ENCODE results near the gene UNC5C.

UNC5C gene

DNA sequence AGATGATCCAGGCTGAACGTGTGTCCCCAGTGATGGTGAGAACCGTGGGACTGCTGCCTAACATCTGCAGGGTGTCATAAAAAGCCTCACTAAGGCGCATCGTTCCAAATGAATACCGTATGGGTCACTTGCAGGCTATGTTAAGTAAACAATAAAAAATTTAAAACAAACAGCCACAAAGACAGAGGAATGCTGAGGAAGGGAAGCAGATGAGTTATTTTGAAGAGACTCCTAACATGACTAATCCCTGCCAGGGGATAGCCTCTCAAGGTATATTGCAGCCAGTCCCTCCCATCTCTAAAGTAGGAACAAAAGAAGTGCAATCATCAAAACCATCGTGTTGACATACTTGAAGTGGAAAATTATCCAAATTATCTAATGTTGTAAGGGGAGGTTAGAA lies 83.8 kb downstream of the UNC5C start:
- DNase-seq (ENCODE audit: low read depth), result no peak

DNA sequence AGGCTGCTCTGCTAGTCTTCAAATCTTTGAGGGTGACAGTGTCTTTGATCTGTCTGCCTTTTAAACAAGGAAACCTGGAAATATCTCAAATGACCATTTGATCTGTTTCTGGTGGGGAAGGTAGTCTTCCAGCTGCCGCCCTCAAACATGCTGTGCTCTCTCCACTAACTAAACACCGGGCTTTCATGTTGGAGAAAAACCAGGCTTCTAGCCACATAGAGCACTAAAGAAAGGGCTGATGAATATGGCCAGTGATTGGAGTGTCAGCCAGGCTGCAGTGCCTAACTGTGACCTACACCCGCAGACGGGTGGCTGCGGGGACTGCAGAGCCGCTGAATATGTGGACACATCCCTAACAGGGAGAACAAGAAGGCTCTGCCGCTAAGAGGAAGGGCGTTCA lies 85.9 kb downstream of the UNC5C start:
- DNase-seq (ENCODE audit: low read depth), result no peak

DNA sequence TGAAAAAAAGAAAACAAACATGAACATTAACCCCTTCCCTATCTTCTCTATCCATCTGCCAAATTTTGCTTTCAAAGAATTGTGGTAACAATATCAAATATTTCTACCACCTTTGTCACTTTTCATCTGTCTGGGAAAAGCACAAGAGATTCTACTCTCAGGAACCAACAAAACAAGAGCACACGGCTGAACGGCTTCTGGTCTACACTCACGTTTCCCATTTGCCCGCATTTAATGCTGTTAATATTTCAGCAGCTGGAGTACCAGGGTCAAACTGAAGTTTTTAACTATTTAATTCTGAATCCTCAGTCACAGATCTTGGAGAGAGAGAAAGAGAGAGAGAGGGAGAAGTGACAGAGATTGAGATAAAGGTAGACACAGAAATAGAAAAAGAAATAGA lies 91.4 kb downstream of the UNC5C start:
- no peak for DNase-seq (ENCODE audit: low read depth)

DNA sequence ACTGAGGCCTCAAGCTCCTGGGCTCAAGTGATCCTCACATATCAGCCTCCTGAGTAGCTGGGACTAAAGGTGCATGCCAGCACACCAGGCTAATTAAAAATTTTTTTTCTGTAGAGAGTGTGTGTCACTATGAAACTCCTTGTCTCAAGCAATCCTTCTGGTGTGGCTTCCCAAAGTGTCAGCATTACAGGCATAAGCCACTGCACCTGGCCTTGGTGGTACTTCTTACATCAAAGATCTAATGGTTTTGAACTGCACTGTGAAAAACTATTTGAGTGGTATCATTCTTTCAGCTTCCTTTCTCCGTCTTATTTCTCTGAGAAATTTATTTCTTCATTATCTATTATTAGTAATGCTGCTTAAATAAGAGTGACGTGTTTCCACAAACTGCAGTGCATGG lies 98.5 kb downstream of the UNC5C start:
- no peak for DNase-seq (ENCODE audit: low read depth)

DNA sequence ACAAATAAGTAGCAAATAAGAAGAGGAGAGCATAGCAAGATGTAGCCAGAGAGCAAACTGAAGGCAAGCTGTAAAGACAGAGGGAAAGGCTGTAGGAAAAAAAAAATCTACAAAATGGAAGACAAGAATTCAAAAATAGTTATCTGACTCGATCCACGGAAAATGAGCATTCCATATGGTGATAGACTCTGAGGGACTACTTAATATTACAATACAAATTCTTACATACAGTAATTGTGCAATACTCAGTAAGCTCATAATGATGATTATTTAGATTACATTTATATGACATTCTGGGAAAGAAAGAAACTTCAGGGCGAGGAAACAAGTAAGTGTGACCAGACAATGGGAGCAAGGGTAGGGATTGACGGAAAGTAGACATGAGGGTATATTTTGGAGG lies 102.6 kb downstream of the UNC5C start:
- DNase-seq (ENCODE audit: low read depth), result no peak

DNA sequence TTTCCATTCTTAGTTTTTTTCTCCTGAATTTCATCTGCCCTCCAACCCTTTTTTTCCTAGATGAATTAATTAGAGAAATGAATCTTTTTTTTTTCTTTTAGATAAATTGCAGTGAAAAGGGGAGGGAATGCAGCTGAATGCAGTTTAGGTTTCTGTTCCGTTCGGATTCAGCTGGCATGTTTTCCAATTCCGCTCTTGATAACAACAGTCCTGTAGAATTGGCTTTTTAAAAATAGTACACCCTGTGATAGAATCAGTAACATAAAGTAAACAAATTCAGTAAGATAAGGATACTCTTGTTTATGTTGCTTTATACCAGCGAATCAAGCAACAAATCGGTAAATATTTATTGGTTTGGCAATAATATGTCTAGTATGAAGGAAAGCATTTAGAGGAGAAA lies 103.5 kb downstream of the UNC5C start:
- DNase-seq (ENCODE audit: low read depth), result no peak

DNA sequence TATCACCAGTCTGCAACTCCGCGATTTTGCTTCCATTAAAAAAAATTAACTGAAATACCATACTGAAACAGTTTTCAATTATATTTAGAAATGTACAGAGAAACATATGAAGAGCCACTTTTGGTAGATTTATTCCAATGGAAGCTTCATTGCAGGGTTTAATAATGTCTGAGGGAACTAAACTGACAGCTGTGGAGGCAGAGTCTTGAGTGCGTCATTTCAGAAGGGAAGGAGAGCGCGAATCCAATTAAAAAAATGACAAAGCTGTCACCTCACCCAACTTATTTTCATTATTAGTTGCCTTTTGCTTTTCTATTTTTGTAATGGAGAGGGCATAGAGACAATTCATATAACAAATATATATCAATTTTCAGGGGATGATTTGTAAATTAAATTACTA lies 104.0 kb downstream of the UNC5C start:
- DNase-seq (ENCODE audit: low read depth), result no peak

DNA sequence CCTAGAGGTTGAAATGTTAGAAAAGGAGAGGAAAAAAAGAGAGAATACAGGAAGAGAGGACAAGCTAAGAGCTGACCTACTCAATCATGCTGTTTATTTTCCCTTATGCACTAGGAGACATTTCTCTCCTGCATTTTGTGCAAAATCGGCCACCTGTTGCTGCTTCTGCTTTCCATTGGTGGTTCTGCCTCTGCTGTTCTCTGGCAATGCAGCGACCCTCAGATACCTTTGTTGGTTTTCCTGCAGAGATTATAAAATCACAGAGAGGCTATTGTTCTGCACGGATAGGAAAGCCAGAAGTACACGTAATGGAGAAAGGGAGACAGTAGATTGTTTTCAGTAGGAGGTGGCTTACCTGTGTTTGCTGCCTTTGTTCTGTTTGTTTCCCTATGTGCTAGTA lies 108.9 kb downstream of the UNC5C start:
- DNase-seq (ENCODE audit: low read depth), result no peak

DNA sequence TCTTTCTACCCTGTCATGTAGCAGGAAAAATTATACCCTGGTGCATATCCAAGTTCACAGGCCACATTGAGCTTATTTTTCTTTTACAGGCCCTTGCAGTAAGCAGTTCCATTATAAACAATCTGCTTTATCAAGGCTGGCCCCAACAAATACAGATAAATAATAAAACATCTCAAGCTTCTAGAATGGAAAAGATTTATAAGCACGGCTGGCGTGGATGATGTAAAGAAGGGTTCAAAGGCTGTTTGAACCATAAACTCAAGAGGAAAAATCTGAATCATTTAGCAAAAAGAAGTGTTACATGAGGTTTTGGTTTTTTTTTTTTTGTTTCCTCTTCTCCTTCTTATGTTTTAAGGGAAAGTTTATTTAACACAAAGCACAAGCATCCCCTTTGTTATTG lies 109.7 kb downstream of the UNC5C start:
- no peak for DNase-seq (ENCODE audit: low read depth)

DNA sequence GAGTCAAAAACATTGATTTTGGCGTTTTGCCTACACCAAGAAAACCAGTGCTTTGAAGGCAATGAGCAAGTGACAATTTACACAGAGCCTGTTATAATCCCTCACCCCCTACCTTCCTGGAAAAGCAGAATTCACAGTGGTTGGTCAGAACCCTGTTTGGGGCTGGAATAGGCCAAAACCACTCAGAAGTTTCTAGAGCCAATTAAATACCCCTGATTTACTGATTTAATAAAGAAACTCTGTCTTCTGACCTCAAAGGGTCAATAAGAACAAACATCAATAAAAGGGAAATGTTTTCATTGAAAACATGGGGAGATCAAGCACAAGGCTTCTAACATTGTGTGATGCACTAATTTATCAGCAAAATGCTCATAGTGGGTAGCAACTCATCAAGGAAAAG lies 116.3 kb downstream of the UNC5C start:
- no peak for DNase-seq (ENCODE audit: low read depth)

DNA sequence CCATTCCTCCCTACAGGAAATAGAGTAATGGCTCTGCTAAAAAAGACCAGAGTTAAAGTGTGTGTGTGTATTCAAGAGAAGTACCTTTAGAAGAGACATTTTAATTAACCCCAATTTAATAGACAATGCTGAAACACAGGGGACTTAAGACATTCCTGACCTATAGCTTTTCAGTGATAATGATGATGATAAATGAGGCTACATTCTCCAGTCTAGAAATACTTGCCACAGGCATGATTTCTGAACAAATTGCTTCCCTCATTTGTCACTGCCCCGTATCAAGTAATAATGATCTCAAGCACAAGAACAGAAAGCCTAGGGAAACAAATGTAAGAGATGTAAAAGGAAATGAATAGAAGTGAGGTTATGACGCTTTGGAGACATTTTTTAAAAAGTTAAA lies 117.1 kb downstream of the UNC5C start:
- no peak for DNase-seq (ENCODE audit: low read depth)

DNA sequence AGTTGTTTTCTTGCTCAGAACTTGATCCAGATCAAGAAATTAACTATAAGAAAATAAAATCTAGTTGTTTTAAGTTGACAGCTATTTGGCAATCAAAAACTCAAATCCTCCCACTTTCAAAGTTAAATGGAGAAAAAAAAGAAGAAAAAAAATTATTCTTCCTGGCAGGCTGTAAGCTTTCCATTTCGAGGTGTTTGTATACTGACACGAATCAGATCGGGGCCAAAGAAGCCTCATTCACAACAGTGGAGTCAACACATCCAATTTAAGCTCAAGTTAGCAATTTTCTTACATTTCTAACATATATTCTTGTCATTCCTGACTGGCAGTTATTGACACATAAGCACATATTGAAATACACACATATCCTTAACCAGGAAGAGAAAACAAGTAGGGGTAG lies 119.4 kb downstream of the UNC5C start:
- DNase-seq (ENCODE audit: low read depth), result no peak

DNA sequence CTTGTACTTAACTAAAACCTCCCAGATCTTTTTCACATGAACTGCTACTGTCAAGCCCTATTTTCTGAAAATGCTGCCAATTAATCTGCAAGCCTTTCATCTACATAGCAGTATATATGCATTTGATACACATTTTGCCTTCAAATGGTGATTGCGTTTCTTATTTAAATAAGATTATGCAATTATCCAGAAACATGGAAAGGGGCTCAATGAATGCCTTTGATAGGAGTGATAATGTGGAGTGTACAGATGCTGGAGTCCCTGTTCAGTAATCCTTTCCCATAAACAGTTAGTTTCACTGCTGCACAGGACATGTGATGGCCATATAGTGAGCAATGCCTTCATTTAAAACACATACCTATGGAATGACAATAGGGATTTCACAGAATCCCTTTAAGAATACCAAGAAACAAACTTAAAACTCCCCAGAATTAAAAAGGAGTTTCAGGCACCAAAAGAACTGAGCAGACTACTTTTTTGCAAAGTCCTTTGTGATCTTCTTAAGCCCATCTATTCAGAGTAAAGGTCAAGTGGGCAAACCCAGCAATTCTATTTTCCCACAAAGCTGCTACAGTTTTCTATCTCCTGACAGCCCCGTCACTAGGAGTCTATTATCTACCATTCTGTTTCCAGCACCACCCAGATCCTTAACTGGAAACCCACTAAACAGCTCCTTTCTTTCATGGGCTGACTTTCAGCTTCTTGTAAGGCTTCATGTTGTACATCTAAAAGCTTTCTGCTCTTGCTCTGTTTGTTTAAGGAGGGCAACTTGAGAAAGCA lies 120.3 kb downstream of the UNC5C start:
- DNase-seq (ENCODE audit: low read depth), result no peak

DNA sequence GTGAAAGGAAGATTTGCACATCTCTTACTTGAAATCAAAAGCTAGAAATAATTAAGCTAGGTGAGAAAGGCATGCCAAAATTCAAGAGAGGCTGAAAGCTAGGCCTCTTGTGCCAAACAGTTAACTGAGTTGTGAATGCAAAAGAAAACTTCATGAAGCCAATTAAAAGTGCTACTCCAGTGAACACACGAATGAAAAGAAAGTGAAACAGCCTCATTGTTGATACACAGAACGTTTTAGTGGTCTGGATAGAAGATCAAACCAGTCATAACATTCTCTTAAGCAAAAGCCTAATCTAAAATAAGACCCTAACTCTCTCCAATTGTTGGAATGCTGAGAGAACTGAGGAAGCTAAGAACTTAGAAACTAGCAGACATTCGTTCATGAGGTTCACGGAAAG lies 122.3 kb downstream of the UNC5C start:
- DNase-seq (ENCODE audit: low read depth), result no peak

DNA sequence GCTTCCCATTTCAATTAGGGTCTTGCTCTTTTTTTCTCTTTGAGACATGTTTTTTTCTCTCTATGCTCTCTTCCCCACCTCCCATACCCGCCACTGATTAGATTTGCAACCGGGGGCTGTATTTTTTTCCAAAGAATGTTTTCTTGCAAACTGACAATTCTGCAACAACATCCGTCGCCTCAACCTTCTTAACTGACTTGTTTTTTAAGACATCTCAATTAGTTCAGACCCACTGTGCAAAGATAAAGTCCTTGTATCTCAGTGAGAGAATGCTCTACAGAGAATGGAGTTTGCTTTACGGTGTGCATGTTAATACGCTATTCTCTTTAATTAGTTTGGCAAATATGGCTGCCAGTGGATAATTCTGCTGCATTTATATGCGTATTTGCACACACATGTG lies 126.3 kb downstream of the UNC5C start:
- no peak for DNase-seq (ENCODE audit: low read depth)

DNA sequence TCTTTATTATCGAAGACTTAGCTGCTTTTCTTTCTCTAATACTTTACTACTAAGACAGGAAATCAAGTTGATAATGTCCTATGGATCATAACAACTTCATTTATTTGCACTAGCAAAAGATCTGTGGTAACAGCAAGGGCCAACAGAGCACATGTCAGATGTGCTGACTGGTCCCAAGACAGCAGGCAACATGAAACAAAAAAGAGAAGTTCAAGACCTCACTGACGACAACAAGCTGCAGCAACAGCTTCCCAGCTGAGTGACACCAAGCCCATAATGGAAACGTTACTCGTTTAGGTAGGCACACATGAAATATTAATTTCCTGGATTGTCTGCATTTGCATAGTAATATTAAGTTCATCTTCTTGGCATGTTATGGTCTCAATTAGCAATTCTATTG lies 126.9 kb downstream of the UNC5C start:
- no peak for DNase-seq (ENCODE audit: low read depth)

DNA sequence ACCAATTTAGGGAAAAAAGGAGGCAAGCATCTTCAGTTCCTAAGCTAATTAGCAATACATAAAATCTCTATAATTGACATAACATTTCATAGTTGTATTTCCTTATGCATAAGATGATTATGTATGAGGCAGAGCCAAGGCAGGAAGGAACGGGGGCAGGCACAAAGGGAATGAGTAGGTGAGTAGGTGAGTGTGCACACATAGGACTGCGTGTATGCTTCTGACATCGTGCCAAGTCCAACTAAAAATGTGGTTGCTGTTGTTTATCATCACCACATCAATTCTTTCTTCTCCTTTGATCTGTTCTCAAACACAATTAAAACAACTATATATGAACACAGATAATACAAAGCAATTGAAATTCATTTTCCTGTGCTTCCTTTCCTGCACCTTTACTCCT lies 131.2 kb downstream of the UNC5C start:
- DNase-seq (ENCODE audit: low read depth), result no peak

DNA sequence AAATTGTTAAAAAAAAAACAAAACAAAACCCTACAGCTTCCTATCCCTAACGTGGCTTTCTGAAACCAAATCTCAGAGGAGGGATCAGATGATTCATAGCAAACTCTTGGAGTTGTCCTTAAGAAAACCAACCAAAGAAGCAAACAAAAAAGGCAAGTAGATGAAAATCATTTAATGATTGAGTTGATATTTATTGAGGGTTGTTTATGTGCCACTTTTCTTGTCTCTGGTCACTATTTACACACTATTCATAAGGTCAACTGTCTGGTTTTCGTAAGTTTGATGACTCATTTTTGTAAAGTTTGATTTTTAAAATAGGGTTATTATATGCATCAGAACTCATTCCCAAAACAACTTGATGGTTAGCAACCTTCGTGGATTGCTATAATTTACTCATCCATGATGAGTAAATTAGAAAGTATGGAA lies 133.4 kb downstream of the UNC5C start:
- no peak for DNase-seq (ENCODE audit: low read depth)

DNA sequence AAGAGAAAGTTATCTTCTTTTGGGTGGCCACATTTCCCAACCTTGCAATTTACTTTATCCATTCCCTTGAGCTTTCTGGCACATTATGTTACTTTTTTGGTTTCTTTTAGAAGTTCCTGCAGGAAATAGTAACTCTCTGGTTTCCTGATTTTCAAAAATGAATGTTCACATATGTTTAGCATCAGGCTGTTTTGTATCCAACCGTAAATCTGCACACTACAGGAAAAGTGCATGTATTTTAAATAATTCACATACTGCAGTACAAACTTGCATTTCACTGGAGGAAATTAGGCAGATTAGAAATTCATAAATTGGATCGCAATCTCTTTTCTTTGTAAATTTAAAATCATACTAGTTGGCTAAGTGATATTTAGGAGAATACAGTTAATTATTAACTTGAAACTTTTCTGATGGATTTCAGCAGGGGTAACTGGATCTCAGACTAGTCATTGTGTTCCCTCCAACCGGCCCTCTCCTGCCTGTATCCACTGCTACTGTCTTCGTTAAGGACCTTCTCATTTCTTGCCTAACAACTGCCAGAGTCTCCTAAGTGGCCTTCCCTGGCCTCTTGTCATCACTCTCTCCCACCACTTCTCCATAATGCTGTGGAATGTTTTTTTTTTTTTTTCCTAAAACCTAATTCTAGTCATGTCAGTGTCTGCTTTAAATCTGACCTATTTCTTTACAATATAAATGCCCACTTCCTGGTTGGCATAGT lies 137.2 kb downstream of the UNC5C start:
- no peak for DNase-seq (ENCODE audit: low read depth)

DNA sequence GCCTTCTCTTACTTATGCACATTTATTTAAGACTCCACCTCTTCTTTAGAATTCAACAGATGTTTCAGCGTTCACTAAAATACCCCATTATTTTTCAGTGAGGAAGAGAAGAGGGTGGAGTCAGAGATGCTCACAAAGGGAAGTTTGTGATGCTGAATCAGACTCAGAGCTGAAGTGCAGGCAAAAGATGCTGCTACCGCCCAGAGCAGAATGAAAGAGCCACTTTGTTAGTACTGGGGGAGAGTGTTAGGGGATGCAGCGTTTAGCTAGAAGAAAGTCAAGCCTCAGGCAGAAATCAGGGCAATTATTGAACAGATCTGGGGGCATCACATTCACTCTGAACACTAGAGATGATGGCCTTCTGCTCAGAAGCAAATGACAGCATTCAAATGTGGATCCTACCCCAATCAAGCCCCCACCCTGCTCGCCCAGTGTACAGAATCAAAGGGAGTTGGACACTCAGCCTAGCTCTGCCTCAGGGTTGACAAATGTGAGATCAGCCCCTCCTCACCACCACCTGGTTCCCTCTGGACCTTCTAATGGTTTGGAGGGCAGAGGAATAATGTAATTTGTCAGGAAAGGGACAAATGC lies 138.3 kb downstream of the UNC5C start:
- no peak for DNase-seq (ENCODE audit: low read depth)

DNA sequence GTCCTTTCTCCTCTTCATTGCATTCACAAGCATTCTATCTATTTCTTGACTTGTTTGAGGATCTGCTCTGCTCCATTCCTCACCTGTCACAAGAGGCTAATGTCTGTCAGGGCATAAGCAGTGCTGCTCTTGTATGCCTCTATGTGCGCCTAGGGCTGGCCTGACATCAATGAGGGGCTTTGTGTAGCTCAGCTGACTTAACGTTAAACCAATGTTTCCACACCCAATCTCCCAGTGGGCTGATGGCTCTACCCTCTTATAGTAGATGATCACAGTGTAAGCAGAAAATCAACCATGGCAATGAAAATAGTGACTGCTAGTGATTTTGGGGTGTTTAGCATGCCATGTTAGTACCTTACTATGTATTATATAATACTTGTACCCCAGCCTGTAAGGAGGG lies 139.0 kb downstream of the UNC5C start:
- no peak for DNase-seq (ENCODE audit: low read depth)

DNA sequence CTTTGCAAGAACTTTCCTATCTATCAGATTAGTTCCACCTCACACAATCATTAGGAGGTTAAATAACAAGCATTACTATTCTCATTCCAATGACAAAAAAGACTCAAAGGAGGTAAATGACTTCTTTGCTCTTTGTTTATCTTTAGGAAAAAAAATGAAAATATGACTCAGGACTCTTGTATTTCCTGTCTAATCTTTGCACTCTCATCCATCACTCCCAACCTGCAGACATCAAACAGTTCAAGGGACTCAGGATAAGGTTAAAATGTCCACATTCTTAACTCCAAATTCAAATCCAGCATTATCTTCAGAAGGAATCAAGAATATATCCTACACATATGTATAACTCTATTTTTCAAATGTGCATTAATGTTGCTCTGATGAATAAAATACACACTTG lies 139.6 kb downstream of the UNC5C start:
- no peak for DNase-seq (ENCODE audit: low read depth)

DNA sequence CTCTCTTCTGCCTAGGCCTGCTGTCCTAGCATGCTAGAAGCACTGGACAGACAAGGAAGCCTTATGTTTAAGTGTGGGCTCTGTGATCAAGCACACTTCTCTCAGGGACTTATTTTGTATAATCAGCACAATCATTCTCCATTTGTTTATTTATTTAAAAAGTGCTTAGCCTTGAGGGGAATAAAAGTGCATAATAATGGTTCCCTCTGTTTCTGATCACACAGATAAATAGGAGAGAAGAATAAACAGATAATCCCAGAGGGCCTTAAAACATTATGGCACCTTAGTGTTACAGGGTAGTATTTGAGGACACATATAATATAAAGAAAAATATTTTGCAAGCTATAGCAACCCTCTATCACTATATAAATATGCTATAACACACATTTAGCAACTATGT lies 146.5 kb downstream of the UNC5C start:
- no peak for DNase-seq (ENCODE audit: low read depth)

DNA sequence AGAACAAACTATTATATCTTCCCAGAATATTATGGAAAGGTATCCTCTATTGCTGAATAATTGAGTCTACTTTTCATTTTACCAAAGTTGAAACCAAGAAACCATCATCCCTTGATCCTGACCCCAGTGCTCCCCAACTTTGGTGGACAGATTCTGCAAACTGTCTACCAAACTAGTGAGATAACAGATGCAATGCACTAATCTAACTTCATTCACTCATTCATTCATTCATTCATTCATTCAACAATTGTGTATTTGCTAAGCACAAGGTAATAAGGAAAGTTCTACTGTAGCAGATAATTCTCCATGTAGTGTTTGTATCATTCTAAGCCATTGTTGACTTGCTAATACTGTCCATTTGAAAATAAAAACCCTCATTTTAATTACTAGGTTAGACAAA lies 150.6 kb downstream of the UNC5C start:
- no peak for DNase-seq (ENCODE audit: low read depth)

Measured in stimulated activated CD8-positive, alpha-beta memory T cell treated with anti-CD3 and anti-CD28 coated beads, Interleukin-15, amount 100 ng/mL, for 24 hours (primary cell).